ENCODE measurements around the gene GSE1.

- TF ChIP-seq CTCF (IDR thresholded peaks at IDR 0.05; ENCODE audit: low read depth, low read length, poor library complexity, severe bottlenecking) = no peak
- TF ChIP-seq EZH2phosphoT487 (IDR thresholded peaks at IDR 0.05; ENCODE audit: borderline replicate concordance, low read length) = no peak
These were observed 54.1 kb downstream of the GSE1 start for GRCh38 chr16:85667261-85667660.

Data from DOHH2 (cell line).